Lung microvascular endothelial cell (primary cell): ENCODE results near the gene CD6. TPM values are rescaled to one million over a fixed set of nuclear protein-coding genes. Genes with fewer than 3 reads are reported as not detected.

Experiments used
- DNase-seq, 2 donors: peaks; one replicate each; pipeline versions ENCODE4 v3.0.0 to v3.0.0-alpha.2; 2010; ENCODE audit warnings: low read depth in 2 of 2
- total RNA-seq: library from RNA; depleted of rRNA; stranded (reverse); fragments of >200 nt; gene quantifications from 2 replicates; pipeline ENCODE4 v1.2.1, GENCODE V29; 2014

Gene CD6
- total RNA-seq, 1 donor from 2014 or later = not detected

DNA sequence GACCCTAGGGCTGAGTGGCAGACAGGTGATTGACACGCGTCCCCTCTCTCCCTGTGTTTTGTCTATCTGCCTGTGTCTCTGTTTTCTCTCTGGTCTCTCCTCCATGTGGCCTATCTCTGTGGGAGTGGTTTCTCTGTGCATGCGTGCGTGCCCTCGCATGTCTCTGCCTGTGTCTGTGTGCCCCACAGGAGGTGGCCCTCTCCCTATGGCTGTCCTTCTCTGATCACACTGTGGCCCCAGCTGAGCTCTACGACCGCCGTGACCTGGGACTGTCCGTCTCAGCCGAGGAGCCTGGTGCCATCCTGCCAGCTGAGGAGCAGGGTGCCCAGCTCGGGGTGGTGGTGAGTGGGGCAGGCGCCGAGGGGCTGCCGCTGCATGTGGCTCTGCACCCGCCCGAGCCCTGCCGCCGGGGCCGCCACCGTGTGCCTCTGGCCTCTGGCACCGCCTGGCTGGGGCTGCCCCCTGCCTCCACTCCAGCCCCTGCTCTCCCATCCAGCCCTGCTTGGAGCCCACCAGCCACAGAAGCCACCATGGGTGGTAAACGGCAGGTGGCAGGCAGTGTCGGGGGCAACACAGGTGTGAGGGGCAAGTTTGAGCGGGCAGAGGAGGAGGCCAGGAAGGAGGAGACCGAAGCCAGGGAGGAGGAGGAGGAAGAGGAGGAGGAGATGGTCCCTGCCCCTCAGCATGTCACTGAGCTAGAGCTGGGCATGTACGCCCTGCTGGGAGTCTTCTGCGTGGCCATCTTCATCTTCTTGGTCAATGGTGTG is 35.6 kb upstream of the CD6 start:
- no peak for DNase-seq

DNA sequence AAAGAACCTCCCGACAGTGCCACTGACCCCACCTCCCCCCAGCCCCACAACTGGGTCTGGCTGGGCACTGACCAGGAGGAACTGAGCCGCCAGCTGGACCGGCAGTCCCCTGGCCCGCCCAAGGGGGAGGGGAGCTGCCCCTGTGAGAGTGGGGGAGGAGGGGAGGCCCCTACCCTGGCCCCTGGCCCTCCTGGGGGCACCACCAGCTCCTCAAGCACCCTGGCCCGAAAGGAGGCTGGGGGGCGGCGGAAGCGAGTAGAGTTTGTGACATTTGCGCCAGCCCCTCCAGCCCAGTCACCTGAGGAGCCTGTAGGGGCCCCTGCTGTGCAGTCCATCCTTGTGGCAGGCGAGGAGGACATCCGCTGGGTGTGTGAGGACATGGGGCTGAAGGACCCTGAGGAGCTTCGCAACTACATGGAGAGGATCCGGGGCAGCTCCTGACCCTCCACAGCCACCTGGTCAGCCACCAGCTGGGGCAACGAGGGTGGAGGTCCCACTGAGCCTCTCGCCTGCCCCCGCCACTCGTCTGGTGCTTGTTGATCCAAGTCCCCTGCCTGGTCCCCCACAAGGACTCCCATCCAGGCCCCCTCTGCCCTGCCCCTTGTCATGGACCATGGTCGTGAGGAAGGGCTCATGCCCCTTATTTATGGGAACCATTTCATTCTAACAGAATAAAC is 34.9 kb upstream of the CD6 start:
- no peak for DNase-seq

DNA sequence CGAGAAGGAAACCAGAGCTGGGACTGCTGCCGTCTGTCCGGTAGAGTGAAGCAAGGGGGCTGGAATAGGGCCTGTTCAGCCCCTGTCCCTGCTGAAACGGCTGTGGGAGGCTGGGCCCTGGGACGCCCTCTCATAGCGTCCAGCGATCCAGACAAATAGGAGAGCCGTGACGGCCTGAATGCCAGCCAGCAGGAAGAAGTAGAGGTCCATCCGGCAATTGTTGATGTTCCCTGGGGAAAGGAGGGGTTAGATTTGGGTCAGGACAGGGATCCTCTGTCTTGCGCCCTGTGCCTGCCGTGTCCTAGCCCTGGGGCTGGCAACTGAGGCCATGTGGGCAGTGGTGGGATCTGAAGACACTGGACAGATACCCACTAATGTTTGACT is 34.3 kb upstream of the CD6 start:
- peak; percentile 75 to 95 for DNase-seq

DNA sequence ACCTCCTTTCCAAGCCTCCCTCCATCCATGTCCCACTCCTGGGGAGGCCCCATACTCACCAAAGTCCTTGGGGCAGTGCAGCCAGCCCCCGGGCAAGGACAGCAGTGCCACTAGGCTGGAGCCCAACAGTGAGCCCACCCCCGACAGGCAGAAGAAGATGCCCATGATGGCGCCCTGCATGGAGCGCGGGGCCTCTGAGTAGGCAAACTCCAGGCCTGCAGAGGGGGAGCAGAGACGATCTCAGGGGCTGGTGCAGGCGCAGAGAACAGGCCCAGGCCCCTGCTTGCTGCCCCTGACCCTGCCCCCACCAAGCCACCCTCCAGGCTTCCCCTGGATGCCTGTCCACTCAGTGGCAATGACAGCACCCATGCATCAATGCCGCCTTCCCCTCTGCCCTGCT is 33.7 kb upstream of the CD6 start:
- DNase-seq = no peak

DNA sequence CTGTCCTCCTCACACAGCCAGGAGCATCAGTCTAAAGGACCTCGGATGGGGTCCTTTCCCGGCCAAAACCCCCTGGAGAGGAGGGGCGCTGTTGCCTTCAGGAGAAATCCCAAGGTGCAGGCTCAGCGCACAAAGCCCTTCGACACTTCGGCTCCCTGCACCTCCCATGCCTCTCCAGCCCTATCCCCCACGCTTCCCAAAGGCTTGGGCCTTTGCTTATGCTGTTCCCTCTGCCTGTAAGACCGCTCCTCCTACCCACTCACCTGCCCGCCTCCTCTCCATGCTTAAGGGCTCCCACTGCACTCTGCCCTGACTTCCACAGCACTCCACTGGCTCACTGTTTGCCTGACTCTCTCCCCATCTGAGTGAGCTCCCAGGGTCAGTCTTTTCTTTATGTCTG is 33.0 kb upstream of the CD6 start:
- DNase-seq = no peak

DNA sequence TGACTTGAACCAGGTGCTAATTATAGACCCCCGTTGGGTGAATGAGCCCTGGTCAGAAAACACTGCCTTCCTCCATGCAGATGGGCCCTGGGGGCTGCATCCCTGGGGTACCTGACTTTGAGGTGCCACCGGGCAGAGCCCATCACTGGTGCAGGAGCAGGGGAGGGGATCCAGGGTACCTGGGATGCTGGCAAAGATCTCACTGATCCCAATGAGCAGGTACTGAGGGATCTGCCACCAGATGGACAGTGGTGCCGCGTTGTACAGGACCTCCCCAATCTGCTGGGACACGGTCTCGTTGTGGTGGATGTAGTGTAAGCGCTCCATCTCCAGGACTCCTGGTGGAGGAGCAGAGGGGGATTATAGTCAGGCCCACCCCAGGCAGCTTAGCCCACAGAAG is 32.2 kb upstream of the CD6 start:
- no peak for DNase-seq

DNA sequence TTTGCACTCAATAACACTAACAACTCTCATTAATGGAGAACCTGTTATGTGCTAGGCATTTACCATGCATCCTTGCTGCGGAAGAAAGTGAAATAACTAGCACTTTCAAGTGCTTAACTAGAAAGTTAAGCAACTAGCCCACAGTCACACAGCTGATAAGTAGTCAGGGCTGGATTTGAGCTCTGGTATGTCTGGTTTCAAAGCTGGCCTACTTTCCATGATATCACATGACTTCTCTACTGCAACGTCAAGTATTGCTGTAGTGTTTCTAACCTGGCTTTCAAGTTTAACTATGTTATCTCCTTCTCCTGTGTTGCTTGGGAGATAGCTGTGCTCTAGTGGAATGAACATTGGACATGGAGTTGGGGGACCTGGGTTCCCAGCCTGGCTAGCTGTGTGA is 31.6 kb upstream of the CD6 start:
- no peak for DNase-seq

DNA sequence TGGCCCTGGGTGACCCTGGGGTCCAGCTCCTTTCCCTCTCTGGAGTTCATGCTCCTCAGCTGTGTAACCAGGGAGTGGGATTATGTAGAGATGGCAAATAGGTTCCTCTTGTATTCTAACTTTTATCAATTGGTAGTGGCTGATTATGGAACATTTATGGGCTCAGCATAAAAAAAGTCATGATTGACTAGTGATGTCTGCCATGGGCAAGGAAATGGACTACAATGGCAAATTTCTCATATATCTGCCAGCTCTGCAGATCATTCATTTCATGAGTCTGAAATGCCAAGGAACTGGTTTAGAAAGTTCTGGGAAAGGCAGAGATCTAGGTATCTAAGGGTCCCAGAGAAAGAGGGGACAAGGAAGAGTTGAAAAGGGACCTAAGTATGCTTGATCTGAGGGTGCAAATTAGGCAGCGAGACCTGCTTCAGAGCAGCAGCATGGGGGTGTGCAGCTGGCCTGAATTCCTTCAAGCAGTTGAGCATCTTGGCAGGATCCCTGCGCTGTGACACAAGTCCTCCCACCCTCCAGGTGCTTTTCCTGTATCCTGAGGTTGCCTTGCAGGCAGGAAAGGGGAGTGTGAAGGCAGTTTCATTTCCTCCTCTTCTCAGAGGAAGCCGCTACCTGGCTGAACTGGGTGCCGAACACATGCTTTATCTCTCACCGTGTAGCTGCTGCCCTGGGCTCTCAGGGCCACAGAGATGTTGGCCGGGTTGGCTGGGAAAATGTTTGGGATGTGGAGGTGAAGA is 29.9 kb upstream of the CD6 start:
- no peak for DNase-seq

DNA sequence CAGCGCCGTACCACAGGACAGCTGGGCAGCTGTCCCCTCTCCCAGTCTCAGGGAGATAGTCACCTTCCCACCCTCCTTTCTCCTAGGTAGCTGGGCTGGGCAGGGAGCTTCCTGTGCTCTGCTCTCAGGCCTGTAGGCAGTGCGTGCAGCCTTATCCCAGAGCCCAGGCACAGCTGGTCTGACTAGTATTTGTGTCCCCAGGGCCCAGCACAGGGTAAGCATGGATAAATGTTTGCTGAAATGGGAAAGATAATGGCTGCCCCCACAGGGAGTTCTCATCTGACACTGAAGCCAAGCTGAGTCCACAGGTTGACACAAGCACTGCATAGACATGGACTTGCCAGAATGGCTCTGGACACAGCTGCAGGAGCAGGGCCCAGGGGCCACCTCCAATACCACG is 29.3 kb upstream of the CD6 start:
- DNase-seq = no peak

DNA sequence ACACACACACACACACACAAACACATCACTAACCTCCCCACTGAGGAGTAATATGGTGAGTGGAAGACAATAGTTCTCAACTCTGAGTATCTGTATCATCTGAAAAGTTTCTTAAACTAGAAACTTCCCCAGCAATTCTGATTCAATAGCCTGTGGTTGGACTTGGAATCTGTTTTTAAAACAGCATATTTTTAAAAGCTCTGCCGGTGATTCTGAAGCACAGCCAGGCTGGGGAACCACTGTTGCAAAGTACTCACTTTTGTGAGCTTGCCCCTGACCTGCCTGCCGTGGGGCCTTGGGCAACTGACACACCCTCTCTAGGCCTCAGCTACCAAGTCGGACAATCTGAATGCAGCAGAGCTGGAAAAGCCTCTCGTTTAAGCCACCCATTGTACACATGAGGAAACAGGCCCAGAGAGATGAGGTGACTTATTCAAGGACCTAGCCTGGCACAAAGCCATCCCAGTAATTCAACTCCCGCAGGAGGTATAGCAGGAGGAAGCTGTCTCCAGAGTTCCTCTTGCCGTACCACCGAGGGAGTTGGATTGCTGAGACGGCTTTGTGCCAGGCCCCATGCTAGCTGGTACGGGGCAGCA is 28.4 kb upstream of the CD6 start:
- DNase-seq = no peak

DNA sequence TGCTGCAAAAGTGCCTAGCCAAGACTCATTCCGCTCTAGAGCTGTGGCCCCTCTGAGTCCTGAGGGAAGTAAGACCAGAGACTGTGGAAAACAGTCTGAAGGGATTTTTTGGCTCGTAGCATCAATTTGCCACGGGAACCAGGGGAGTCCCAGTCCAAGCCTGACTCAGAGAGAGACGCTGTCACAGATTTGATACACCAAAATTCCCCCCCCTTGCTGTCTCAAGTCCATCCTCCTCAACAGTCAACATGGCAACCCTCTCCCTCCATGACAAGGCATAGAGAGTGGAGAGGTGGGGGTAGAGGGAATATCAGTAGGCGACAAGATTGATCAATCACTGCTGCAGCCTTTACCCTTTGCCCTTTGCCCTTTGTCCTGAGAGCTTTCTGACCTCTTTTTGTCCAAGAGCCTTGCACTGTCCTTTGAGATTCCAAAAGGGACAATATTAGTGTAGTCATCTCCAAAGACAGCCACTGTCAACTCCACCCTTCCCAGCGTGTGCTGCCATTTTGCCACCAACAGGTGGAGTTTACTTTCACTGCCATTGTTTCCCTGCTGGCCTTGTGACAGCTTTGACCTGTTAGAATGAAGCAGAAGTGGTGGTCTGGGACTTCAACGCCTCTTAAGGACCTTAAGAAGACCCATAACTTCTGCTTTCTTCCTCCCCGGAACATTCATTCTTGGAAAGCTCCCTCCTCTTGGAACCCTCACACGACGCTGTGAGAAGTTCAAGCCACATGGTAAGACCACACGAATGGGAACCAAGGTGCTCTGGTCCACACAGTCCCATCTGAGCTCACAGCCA is 26.8 kb upstream of the CD6 start:
- no peak for DNase-seq

DNA sequence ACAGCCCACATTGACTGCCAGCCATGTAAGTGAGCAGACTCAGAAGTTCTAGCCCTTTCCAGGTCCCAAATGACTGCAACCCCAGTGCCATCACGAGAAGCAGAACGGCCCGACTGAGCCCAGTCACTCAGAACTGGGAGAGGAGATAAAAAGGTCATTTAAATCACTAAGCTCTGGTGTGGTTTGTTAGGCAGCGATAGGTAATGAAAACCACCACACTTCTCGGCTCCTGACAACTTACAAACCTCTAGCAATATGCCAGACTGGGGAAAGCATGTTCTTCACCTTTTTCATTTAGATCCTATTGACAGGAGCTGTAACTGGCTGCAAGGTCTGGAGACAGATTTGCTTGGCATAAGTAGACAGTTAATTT is 26.2 kb upstream of the CD6 start:
- no peak for DNase-seq

DNA sequence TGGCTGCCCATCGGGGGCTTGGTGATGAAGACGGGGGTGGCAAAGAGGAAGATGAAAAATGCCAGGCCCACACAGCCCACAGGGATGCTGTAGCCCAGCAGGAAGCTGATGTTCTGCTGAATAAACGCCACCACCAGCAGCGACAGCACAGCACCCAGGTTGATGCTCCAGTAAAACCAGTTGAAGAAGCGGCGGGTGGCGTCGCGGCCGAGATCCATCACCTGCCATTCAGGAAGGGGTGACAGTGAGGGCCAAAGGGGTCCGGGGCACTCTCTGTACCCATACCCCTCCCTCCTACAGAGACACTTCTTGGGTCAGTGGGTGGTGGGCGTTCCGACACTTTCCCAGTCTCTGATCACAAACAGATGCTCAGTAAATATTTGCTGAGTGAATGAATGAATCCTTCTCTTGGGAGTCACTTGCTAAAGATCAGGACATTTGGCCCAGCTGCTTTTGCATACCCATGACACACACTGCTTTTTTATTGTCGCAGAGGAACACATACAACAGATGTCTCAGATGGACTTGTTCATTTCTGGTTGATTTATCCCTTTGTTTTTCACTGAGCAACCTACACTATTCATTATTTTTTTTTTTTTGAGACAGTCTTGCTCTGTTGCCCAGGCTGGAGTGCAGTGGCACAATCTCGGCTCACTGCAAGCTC is 24.7 kb upstream of the CD6 start:
- no peak for DNase-seq

DNA sequence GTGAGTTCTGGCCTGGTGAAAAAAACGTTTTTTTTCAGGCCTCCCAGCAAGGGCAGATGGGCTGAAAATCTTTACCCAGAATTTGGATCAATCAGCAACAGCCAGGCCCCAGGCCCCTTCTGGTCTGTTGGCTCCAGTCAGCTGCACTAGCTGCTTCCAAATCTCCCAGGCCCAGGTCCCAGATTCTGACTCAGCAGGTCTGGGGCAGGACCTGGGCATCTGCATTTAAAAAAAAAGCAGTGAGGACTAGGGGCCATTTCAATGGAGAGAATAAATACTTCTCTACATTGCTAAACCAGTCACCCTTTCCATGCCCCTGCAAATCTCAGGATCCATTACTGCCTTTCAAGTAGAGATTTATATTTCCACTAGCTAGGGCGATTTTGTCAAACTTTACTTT is 23.8 kb upstream of the CD6 start:
- DNase-seq = no peak

DNA sequence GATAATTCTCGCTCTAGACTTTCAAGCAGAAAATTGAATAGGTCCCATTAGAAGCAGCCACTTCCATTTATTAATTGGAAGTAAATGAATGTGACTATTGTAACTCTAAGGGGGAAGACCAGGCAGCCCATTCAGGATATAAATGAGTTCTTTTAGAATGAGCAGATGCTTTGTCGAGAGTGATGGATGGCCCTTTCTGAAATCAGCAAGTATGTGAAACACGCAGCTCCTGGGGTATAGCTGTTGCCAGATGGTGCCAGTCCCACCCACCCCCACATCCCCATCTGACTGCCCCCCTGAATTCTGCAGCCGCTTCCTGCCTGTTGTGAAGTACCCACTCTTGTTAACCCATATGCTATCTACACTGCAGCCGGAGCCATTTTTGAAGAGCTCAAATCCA is 23.2 kb upstream of the CD6 start:
- no peak for DNase-seq

DNA sequence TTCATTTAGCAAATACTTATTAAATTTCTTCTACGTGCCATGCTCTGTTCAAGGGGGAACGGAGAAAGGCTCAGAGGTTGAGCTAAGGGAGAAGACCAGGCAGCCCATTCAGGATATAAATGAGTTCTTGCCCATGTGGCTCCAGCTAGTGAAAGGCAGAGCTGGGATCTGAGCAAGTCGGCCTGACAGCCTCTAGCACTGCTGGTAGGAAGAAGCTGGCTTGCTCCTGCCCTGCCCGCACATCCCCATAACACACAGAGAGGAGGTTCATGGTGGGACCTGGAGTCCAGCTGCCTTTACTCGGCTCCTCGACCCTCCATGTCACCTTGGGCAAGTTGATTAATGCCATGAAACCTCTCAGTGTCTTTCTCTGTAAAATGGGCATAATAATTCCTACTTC is 21.5 kb upstream of the CD6 start:
- DNase-seq = no peak

DNA sequence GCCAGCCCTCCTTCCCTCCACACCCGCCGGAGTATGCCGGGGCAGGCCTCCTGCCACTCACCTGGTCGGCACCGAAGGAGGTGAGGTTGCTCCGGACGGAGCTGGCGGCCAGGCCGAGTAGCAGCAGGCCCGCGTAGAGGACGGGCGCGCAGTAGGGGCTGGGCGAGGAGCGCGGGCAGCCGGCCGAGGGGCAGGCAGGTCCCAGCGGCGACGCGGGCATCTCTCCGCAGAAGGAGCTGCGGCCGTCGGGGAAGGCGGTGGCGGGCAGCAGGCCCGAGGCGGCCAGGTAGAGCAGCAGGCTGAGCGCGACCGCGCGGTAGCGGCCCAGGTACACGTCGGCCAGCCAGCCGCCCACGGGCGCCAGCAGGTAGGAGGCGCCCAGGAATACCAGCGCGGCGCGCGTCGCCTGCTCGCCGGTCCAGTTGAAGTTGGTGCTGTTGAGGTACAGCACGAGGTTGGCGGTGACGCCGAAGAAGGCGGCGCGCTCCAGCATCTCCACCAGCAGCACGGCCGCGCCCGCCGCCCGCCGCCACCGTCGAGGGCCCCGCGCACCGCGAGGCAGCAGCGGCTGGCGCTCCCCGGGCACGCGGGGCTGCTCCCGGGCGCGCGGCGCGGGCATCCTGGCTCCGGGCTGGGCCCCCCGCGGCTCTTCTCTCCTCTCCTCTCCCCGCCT is 20.4 kb upstream of the CD6 start:
- peak; percentile 26 to 41 for DNase-seq

DNA sequence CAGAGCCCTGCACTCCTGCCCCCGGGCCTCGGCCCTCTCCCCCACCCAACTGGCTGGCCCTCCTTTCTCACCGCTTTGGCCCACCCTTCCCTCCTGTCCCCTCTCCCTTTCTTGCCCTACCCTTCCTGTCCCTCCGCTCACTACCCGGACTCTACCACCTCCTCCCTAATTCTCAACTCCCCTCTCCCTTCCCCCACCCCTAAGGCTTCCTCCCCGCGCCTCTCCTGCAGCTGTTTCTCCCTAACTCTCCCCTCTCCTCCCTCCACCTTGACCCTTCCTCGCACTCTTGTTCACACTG is 19.9 kb upstream of the CD6 start:
- DNase-seq = no peak

DNA sequence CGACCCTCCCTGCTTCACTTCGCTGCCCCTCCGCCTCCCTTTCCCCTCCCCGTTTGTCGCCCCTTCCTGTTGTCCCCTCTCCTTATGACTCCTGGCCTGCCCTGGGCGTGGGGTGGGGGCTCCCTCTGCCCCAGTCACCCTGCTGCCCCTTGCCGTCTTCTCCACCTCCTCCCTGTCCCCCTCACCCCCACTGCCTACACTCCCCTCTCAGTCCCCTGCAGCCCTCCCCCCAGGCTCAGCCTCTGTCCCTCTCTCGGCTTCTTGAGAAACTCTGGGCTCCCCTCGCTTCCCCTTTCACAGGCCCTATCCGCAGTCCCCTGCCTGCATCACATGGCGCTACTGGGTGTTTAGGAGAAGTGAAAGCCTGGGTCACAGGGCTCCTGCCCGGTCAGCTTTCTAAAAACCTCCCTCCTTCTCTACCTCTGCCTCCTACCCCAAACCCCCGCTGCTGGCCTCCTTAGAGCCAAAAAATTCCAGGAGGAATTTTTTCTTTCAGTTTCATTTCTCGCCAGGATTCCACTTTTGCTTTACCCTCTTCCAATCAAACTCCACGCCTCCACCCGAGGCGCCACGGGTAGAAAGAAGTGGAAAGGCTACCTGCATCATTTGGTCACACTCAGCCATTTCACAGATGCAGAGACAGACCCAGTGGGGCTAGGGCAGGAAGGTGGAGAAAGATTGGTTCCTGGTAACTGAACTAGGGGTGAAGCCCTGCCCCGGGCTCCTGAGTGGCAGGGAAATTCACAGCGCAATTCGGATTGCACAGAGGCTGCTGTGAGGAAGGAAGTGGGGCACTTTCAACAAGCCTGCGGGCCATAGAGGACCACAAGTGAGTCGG is 19.4 kb upstream of the CD6 start, which contains the start of gene SLC15A3:
Gene SLC15A3, minus strand, starts transcription at position 273 of the 838 bp plus-strand sequence. CDS start 625 bp downstream, outside the sequence.
- DNase-seq = peak; percentile 40 to 50

DNA sequence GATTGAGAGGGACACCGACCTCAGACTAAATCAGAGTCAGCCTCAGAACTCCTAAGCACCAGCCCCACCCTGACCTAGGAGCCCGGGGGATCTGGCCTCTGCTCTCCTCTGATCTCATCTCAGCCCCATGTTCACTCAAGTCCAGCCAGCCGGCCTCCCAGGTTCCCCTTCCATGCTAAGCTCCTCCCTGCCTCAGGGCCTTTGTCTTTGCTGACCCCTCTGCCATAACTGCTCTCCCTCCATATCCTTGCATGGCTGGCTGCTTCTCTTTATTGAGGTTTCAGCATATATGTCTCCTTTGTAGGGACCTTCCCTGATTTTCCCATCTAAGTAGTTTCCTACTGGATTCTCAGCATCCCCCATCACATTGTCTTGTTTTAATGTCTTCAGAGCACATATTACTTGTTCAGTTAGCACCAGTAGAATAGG is 18.7 kb upstream of the CD6 start:
- no peak for DNase-seq
